OCI-LY7 (cell line): ENCODE measurements around the gene SORCS1.

ENCODE experiments used
- EZH2phosphoT487 ChIP-seq: fragments of 200-600 bp; sonication (generic); IDR thresholded peaks from 2 replicates; pipeline ENCODE4 v1.6.1; 2018; ENCODE audit warnings: low read depth, borderline replicate concordance, mild to moderate bottlenecking, mixed run types, antibody characterized with exemption, low read length, moderate library complexity, mixed read lengths
- TF ChIP-seq, protein P1 (sequence below): fragments of 200-600 bp; sonication (generic); conservative IDR thresholded peaks from 2 replicates; pipeline ENCODE4 v1.5.1; 2014; ENCODE audit warnings: mild to moderate bottlenecking, antibody characterized with exemption, low read length, moderate library complexity, mixed read lengths

- TF ChIP-seq, protein P1, sequence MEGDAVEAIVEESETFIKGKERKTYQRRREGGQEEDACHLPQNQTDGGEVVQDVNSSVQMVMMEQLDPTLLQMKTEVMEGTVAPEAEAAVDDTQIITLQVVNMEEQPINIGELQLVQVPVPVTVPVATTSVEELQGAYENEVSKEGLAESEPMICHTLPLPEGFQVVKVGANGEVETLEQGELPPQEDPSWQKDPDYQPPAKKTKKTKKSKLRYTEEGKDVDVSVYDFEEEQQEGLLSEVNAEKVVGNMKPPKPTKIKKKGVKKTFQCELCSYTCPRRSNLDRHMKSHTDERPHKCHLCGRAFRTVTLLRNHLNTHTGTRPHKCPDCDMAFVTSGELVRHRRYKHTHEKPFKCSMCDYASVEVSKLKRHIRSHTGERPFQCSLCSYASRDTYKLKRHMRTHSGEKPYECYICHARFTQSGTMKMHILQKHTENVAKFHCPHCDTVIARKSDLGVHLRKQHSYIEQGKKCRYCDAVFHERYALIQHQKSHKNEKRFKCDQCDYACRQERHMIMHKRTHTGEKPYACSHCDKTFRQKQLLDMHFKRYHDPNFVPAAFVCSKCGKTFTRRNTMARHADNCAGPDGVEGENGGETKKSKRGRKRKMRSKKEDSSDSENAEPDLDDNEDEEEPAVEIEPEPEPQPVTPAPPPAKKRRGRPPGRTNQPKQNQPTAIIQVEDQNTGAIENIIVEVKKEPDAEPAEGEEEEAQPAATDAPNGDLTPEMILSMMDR = no peak
- TF ChIP-seq EZH2phosphoT487 = no peak
These were observed 91.7 kb downstream of the SORCS1 start for GRCh38 chr10:107072786-107073185.
